Mucosa of rectum (tissue), 2 donors: Measurements from ENCODE around the gene CLEC16A.

Experiments used
- H3K27ac ChIP-seq, 2 donors: one replicate each; pipeline ENCODE4 v1.7.0; 2013; ENCODE audit warnings: inconsistent platforms in 2 of 2, low read depth in 2 of 2, low read length in 2 of 2
- H3K27me3 ChIP-seq, 2 donors: one replicate each; pipeline ENCODE4 v1.7.0; 2013; ENCODE audit warnings: low read length in 2 of 2; ENCODE audit not compliant: control insufficient read depth in 2 of 2, insufficient read depth in 2 of 2
- H3K36me3 ChIP-seq, 2 donors: one replicate each; pipeline ENCODE4 v1.7.0; 2013; ENCODE audit warnings: low read length in 2 of 2; ENCODE audit not compliant: control insufficient read depth in 2 of 2, insufficient read depth in 2 of 2
- H3K4me1 ChIP-seq, 2 donors: one replicate each; pipeline ENCODE4 v1.7.0; 2013; ENCODE audit warnings: low read length in 2 of 2, mild to moderate bottlenecking in 1 of 2; ENCODE audit not compliant: control insufficient read depth in 2 of 2, insufficient read depth in 2 of 2
- H3K4me3 ChIP-seq, 2 donors: one replicate each; pipeline ENCODE4 v1.7.0; 2013; ENCODE audit warnings: low read length in 2 of 2
- H3K9ac ChIP-seq, 2 donors: one replicate each; pipeline ENCODE4 v1.7.0; 2013; ENCODE audit warnings: low read length in 2 of 2, low read depth in 1 of 2, mild to moderate bottlenecking in 1 of 2
- H3K9me3 ChIP-seq, 2 donors: one replicate each; pipeline ENCODE4 v1.7.0; 2013; ENCODE audit warnings: low read length in 2 of 2; ENCODE audit not compliant: control insufficient read depth in 2 of 2
- donor health status: healthy.
- donor health status: Normal muscosa, but diverticular disease.

CLEC16A gene

GRCh38 chr16:11168386-11169051 lies 224.2 kb downstream of the CLEC16A start:
- H3K27ac ChIP-seq, result no peak overlapping the region
- H3K27me3 ChIP-seq, result no peaks in the 10 kb centered on the region
- no peaks in the 10 kb centered on the region for H3K9me3 ChIP-seq
- H3K9ac ChIP-seq, result no peak overlapping the region
- no peaks in the 10 kb centered on the region for H3K4me1 ChIP-seq
- no peak overlapping the region for H3K4me3 ChIP-seq
- peaks cover 16 to 23% of the 10 kb centered on the region in 2 donors for H3K36me3 ChIP-seq

- no peak overlapping the region for H3K4me3 ChIP-seq
Measured at GRCh38 chr16:11169641-11170040, 225.3 kb downstream of the CLEC16A start.

GRCh38 chr16:11170201-11170600 lies 225.8 kb downstream of the CLEC16A start:
- Histone ChIP-seq H3K9me3 (no peaks in the 10 kb centered on the region), H3K27ac (no peak overlapping the region), H3K4me1 (no peaks in the 10 kb centered on the region), H3K4me3 (no peak overlapping the region), H3K9ac (no peak overlapping the region), H3K36me3 (peaks cover 19 to 28% of the 10 kb centered on the region in 2 donors), H3K27me3 (no peaks in the 10 kb centered on the region)

More at GRCh38 chr16:11169641-11170040, 225.3 kb downstream of the CLEC16A start:
- Histone ChIP-seq H3K27me3 (no peaks in the 10 kb centered on the region), H3K9me3 (no peaks in the 10 kb centered on the region), H3K4me1 (no peaks in the 10 kb centered on the region), H3K36me3 (peaks cover 19 to 27% of the 10 kb centered on the region in 2 donors), H3K9ac (no peak overlapping the region), H3K27ac (no peak overlapping the region)

GRCh38 chr16:11170696-11171447 lies 226.5 kb downstream of the CLEC16A start:
- no peaks in the 10 kb centered on the region for H3K9me3 ChIP-seq
- no peaks in the 10 kb centered on the region for H3K4me1 ChIP-seq
- no peak overlapping the region for H3K27ac ChIP-seq
- no peaks in the 10 kb centered on the region for H3K27me3 ChIP-seq
- no peak overlapping the region for H3K4me3 ChIP-seq
- H3K9ac ChIP-seq, result no peak overlapping the region
- H3K36me3 ChIP-seq, result peaks cover 19 to 28% of the 10 kb centered on the region in 2 donors

- no peak overlapping the region for H3K4me3 ChIP-seq
- H3K27ac ChIP-seq, result no peak overlapping the region
- H3K4me1 ChIP-seq, result no peaks in the 10 kb centered on the region
- no peaks in the 10 kb centered on the region for H3K27me3 ChIP-seq
- H3K36me3 ChIP-seq, result peaks cover 16 to 24% of the 10 kb centered on the region in 2 donors
- no peak overlapping the region for H3K9ac ChIP-seq
- no peaks in the 10 kb centered on the region for H3K9me3 ChIP-seq
Measured at GRCh38 chr16:11171448-11171709, 227.0 kb downstream of the CLEC16A start.

DNA sequence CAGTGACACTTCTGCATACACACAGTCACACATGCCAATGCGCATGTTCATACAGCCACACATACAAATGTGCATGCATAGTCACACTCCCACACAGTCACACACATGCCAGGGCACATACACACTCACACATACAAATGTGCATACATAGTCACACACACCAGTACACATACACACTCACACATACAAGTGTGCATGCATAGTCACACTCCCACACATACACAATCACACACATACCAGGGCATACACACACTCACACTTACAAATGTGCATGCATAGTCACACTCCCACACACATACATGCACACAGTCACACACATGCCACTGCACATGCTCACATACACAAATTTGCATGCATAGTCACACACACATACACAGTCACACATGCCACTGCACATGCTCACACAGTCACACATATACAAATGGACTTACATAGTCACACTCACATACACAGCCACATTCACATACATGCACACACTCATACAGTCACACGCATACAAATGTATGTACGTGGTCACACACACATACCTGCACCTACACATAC lies 227.5 kb downstream of the CLEC16A start:
- Histone ChIP-seq H3K36me3 (peaks cover 13 to 20% of the 10 kb centered on the region in 2 donors), H3K4me3 (no peak overlapping the region), H3K9ac (no peak overlapping the region), H3K27ac (no peak overlapping the region), H3K9me3 (no peaks in the 10 kb centered on the region), H3K27me3 (no peaks in the 10 kb centered on the region), H3K4me1 (no peaks in the 10 kb centered on the region)

DNA sequence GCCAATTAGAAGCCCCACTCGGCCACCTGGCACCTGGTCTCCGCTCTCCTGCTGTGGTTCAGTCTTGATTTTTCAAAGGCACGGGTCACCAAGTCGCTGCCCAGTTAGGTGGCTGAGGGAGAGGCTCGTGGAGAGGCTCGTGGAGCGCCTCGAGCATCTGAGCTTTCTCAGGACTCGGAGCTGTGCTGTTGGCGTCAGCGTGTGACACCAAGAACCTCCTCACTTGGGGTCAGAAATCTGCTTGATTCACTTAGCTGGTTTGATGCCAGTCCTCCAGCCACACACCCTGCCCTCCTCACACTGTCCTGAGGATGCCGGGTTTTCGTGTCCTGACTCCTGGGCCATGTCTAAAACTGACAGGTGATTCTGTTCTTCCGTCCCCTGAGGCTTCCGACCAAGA lies 229.1 kb downstream of the CLEC16A start:
- Histone ChIP-seq H3K27ac (no peak overlapping the region), H3K9me3 (no peaks in the 10 kb centered on the region), H3K4me1 (no peaks in the 10 kb centered on the region), H3K9ac (no peak overlapping the region), H3K36me3 (peaks cover 4 to 11% of the 10 kb centered on the region in 2 donors), H3K27me3 (no peaks in the 10 kb centered on the region), H3K4me3 (no peak overlapping the region)

- Histone ChIP-seq H3K4me3 (no peak overlapping the region), H3K9me3 (no peaks in the 10 kb centered on the region), H3K4me1 (no peaks in the 10 kb centered on the region), H3K9ac (no peak overlapping the region), H3K27me3 (no peaks in the 10 kb centered on the region), H3K27ac (no peak overlapping the region), H3K36me3 (peaks cover 3 to 13% of the 10 kb centered on the region in 2 donors)
Measured at GRCh38 chr16:11174141-11174540, 229.8 kb downstream of the CLEC16A start.

DNA sequence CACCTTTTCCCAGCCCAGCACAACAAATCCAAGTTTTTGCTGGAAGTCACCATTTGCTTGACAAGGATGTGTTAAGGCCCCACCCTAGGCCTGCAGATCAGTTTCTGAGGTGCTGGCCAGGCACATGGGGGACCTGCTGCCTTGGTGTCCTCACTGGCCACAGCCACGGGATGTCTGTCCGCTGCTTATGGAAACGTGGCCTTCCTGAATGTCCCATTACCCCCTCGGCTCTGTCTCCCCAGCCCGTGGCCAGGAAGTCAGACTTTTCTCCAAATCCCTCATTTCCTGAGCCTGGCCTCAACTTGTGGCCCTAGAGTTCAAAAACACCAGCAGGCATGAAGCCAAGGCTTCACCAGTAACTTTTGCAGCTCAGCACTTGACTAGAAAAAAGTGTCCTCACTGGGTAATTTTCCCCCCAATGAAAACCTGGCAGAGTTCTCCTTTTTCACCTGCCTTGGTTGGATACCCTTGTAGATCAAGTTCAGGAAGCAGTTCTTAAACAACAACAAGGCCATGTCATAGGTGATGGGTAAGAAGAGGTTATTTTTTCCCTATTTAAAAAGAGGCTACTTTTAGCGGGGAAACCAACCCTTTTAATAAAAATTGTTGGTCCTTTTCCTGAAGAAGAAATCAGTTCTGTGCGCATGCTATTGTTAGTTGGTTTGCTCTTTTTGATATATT lies 230.9 kb downstream of the CLEC16A start:
- H3K36me3 ChIP-seq, result peaks cover 6 to 17% of the 10 kb centered on the region in 2 donors

GRCh38 chr16:11175787-11176341 lies 231.5 kb downstream of the CLEC16A start:
- Histone ChIP-seq H3K4me1 (no peaks in the 10 kb centered on the region), H3K9ac (no peak overlapping the region), H3K36me3 (peaks cover 6 to 17% of the 10 kb centered on the region in 2 donors), H3K27ac (no peak overlapping the region), H3K27me3 (no peaks in the 10 kb centered on the region), H3K9me3 (no peaks in the 10 kb centered on the region), H3K4me3 (no peak overlapping the region)

More for the DNA sequence above, 230.9 kb downstream of the CLEC16A start:
- Histone ChIP-seq H3K9me3 (no peaks in the 10 kb centered on the region), H3K4me3 (no peak overlapping the region), H3K9ac (no peak overlapping the region), H3K4me1 (no peaks in the 10 kb centered on the region), H3K27ac (no peak overlapping the region), H3K27me3 (no peaks in the 10 kb centered on the region)
